Endodermal cell (in vitro differentiated cells): ENCODE results near the gene SREBF2. TPM values are rescaled to one million over a fixed set of nuclear protein-coding genes. Genes with fewer than 3 reads are reported as not detected.

ENCODE experiments used
- DNase-seq: peaks from one replicate; pipeline ENCODE4 v3.0.0-alpha.2; 2017
- H3K27ac ChIP-seq: 2 replicates; pipeline ENCODE4 v1.5.1; 2013; ENCODE audit warnings: mild to moderate bottlenecking, low read depth, low read length, moderate library complexity
- H3K27me3 ChIP-seq: 2 replicates; pipeline ENCODE4 v1.6.1; 2013; ENCODE audit warnings: mild to moderate bottlenecking, low read length, moderate library complexity; ENCODE audit not compliant: insufficient read depth, control insufficient read depth, poor library complexity, severe bottlenecking
- H3K36me3 ChIP-seq: 2 replicates; pipeline ENCODE4 v1.7.0; 2013; ENCODE audit warnings: mild to moderate bottlenecking, low read length, moderate library complexity; ENCODE audit not compliant: control insufficient read depth, insufficient read depth
- H3K4me1 ChIP-seq: one replicate; pipeline ENCODE4 v1.7.0; 2013; ENCODE audit warnings: low read length; ENCODE audit not compliant: control insufficient read depth, insufficient read depth
- H3K4me3 ChIP-seq: 2 replicates; pipeline ENCODE4 v1.5.1; 2013; ENCODE audit warnings: mild to moderate bottlenecking, low read length, moderate library complexity
- H3K9ac ChIP-seq: 2 replicates; pipeline ENCODE4 v1.6.1; 2013; ENCODE audit warnings: mild to moderate bottlenecking, low read length, moderate library complexity; ENCODE audit not compliant: poor library complexity, severe bottlenecking; ENCODE audit errors: extremely low read depth
- H3K9me3 ChIP-seq: 2 replicates; pipeline ENCODE4 v1.6.1; 2013; ENCODE audit warnings: mild to moderate bottlenecking, low read length, moderate library complexity; ENCODE audit not compliant: control insufficient read depth
- H3K27ac Mint-ChIP-seq: 2 replicates; pipeline ENCODE4 v1.8.0; 2020; ENCODE audit warnings: mixed read lengths
- H3K27me3 Mint-ChIP-seq: 2 replicates; pipeline ENCODE4 v1.8.0; 2021; ENCODE audit warnings: mild to moderate bottlenecking, mixed read lengths; ENCODE audit not compliant: insufficient read depth
- H3K36me3 Mint-ChIP-seq: 2 replicates; pipeline ENCODE4 v1.8.0; 2020; ENCODE audit warnings: low read depth, mixed read lengths
- H3K4me1 Mint-ChIP-seq: 2 replicates; pipeline ENCODE4 v1.8.0; 2020; ENCODE audit warnings: mixed read lengths
- H3K4me3 Mint-ChIP-seq: 2 replicates; pipeline ENCODE4 v1.8.0; 2020; ENCODE audit warnings: mild to moderate bottlenecking, moderate library complexity, mixed read lengths
- H3K9me3 Mint-ChIP-seq: 2 replicates; pipeline ENCODE4 v1.8.0; 2020; ENCODE audit warnings: mild to moderate bottlenecking, mixed read lengths
- CTCF ChIP-seq: fragments of 200-600 bp; sonication (generic); conservative IDR thresholded peaks from 2 replicates; pipeline ENCODE4 v1.5.0; 2021; ENCODE audit warnings: antibody characterized with exemption, mild to moderate bottlenecking
- WGBS, 2 experiments: methylation state at CpG; one replicate each; pipeline versions ENCODE4 v1.1.5 to v1.1.7; 2013; ENCODE audit warnings: missing lambda C conversion rate in 2 of 2, mixed read lengths in 1 of 2; ENCODE audit not compliant: insufficient coverage in 1 of 2, insufficient read length in 1 of 2; 5-methylcytosine and 5-hydroxymethylcytosine counted together
- total RNA-seq, 2 donors: library from RNA; stranded (reverse); fragmentation: NEBNext Ultra II Directional in 1 of 2; extraction: Animal tissue kit (Norgen Biotek cat#: 25700) in 1 of 2; gene quantifications; 2 replicates in 1 of 2; 3 replicates in 1 of 2; pipeline ENCODE4 v1.2.1, GENCODE V29; 2021

SREBF2 gene
- total RNA-seq, 2 donors from 2014 or later = 125 to 135 TPM

- Mint-ChIP-seq H3K27ac (no peak overlapping the region), H3K4me1 (peaks cover 1% of the 10 kb centered on the region), H3K4me3 (no peak overlapping the region), H3K27me3 (no peaks in the 10 kb centered on the region), H3K36me3 (peaks cover 24% of the 10 kb centered on the region), H3K9me3 (no peaks in the 10 kb centered on the region)
- Histone ChIP-seq H3K9me3 (no peaks in the 10 kb centered on the region), H3K4me1 (peaks cover 2% of the 10 kb centered on the region), H3K9ac (no peak overlapping the region), H3K27ac (peak overlapping the region; percentile 32), H3K27me3 (no peaks in the 10 kb centered on the region), H3K4me3 (no peak overlapping the region), H3K36me3 (peaks cover 4% of the 10 kb centered on the region)
- TF ChIP-seq CTCF = no peak
- WGBS, 2 experiments = 91 to 100% methylated on average over 5 to 12 of the region's 12 CpGs
- no peak for DNase-seq
Observed at GRCh38 chr22:41821471-41822316, 11.2 kb upstream of the SREBF2 start.

GRCh38 chr22:41822317-41823057 is 10.4 kb upstream of the SREBF2 start:
- Mint-ChIP-seq H3K9me3 (no peaks in the 10 kb centered on the region), H3K4me1 (peaks cover 4% of the 10 kb centered on the region), H3K4me3 (no peak overlapping the region), H3K27ac (no peak overlapping the region), H3K27me3 (no peaks in the 10 kb centered on the region), H3K36me3 (peaks cover 24% of the 10 kb centered on the region)
- Histone ChIP-seq H3K27me3 (no peaks in the 10 kb centered on the region), H3K4me1 (peaks cover 4% of the 10 kb centered on the region), H3K9ac (no peak overlapping the region), H3K4me3 (no peak overlapping the region), H3K27ac (no peak overlapping the region), H3K36me3 (no peaks in the 10 kb centered on the region), H3K9me3 (no peaks in the 10 kb centered on the region)
- WGBS, 2 experiments = 98 to 100% methylated on average over 2 to 3 of the region's 3 CpGs
- peak; percentile 67 for TF ChIP-seq CTCF
- no peak for DNase-seq

GRCh38 chr22:41823797-41824196 is 9.1 kb upstream of the SREBF2 start:
- no peaks in the 10 kb centered on the region for H3K9me3 Mint-ChIP-seq
- Histone ChIP-seq H3K9me3 (no peaks in the 10 kb centered on the region), H3K9ac (no peak overlapping the region), H3K4me3 (no peak overlapping the region), H3K27me3 (no peaks in the 10 kb centered on the region), H3K4me1 (peaks cover 4% of the 10 kb centered on the region), H3K36me3 (no peaks in the 10 kb centered on the region), H3K27ac (no peak overlapping the region)
- peaks cover 4% of the 10 kb centered on the region for H3K4me1 Mint-ChIP-seq
- H3K36me3 Mint-ChIP-seq = peaks cover 24% of the 10 kb centered on the region
- H3K27ac Mint-ChIP-seq = no peak overlapping the region
- no peak overlapping the region for H3K4me3 Mint-ChIP-seq
- DNase-seq = peak; percentile 48
- H3K27me3 Mint-ChIP-seq = no peaks in the 10 kb centered on the region
- TF ChIP-seq CTCF = no peak
- WGBS, 2 experiments = 81 to 82% methylated on average over 5 to 6 of the region's 6 CpGs
